ENCODE measurements around the gene TCEANC2.

DNA sequence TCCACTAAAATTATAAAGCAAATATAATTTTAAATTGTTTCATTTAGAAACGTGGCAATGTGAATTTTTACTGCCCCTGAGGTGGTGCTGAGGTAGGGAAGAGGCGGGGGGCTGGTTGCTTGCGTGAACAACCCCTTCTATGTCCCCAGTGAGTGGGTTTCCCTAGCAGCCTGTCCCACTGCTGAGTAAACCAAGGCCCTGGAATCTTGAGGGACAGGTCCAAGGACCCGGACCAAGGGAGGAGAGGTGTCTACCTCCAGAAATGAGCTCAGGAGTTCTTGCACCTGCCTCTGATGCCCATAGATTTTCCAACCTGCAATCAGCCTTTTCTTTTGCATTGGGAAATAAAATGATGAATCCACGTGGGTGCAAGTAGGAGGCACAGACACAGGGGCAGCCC, 34.8 kb upstream of the TCEANC2 start:
- TF ChIP-seq CTCF (IDR thresholded peaks at IDR 0.05) (no peak), POLR2A (IDR thresholded peaks at IDR 0.05) (no peak)
